ENCODE data around the gene KRT7.

KRT7 gene

DNA sequence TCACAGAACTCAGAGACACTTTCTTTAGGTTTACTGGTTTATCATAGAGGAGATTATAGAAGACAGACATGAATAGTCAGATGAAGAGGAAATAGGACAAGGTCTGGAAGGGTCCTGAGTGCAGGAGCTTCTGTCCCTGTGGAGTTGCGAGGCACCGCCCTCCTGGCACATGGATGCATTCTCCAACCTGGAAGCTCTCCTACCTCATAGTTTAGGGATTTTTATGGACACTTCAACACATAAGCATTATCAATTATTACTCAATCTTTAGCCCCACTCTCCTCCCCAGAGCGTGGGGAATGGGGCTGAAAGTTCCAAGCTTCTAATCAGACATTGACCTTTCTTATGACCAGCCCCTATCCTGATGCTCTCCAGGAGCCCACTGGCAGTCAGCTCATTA is 12.6 kb upstream of the KRT7 start:
- no peak overlapping the region for H3K4me3 ChIP-seq (replicated peaks; ENCODE audit: low read depth, low read length)
- TF ChIP-seq, protein P1, sequence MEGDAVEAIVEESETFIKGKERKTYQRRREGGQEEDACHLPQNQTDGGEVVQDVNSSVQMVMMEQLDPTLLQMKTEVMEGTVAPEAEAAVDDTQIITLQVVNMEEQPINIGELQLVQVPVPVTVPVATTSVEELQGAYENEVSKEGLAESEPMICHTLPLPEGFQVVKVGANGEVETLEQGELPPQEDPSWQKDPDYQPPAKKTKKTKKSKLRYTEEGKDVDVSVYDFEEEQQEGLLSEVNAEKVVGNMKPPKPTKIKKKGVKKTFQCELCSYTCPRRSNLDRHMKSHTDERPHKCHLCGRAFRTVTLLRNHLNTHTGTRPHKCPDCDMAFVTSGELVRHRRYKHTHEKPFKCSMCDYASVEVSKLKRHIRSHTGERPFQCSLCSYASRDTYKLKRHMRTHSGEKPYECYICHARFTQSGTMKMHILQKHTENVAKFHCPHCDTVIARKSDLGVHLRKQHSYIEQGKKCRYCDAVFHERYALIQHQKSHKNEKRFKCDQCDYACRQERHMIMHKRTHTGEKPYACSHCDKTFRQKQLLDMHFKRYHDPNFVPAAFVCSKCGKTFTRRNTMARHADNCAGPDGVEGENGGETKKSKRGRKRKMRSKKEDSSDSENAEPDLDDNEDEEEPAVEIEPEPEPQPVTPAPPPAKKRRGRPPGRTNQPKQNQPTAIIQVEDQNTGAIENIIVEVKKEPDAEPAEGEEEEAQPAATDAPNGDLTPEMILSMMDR (IDR thresholded peaks at IDR 0.05; ENCODE audit: low read length, missing control alignments) = no peak

DNA sequence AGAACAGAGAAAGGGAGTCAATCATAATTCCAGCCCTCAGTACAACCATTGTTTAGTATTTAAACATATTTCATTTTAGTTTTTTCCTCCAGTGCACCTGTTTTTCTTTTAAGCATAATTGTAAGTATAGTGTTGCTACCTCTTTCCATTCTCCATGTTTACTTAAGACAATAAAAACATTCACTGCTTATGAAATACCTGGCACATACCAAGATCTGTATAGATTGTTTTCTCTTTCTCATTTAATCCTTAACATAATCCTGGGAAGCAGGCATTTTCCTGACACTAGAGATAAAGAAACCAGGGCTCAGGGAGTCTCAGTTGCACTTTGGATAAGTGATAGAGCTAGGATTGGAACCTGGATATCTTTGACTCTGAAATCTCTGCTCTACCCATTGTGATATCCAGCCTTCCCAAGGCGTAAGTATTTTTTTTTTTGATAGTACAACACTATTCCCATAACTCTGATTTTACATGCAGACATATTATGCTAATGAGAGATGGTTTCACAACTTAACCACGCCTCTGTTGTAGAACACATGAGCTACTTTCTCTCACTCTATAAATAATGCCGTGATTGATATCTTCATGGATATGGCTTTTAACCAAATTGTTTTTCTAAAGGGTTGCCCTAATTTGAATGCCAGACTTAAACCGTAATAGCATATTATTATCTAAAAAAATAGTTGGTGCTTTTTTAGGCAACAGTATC is 11.8 kb upstream of the KRT7 start:
- DNase-seq (ENCODE audit: low read depth) = no peak
- H3K4me3 ChIP-seq (replicated peaks; ENCODE audit: low read depth, low read length) = no peak overlapping the region
- TF ChIP-seq, protein P1 (IDR thresholded peaks at IDR 0.05; ENCODE audit: low read length, missing control alignments) = no peak

More for the DNA sequence above, 12.6 kb upstream of the KRT7 start:
- DNase-seq (ENCODE audit: low read depth) = no peak

DNA sequence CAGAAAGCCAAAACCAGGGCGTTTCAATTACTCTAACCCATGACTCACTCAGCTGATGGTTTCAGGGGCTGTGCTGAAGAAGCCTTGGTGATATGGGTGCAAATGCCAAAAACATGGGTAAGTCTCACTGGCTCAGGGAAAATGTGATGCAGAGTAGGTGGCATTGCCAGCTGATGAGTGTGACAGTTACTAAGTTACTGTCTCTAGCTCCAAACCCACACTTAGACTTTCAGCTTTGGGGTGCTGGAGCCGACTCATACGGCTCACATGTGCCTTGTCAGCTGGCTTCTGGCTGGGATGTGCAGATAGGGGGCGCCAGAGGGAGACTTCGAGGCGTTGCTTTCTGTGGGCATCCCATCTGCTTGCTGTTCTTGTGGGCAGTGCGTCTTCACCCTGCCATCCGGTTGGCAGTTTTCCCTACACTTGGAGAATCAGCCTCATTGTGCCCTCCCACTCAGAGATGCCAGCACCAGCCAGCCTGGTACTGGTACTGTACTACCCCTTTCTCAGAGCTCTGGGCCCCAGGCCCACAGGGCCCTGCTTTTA is 11.1 kb upstream of the KRT7 start:
- TF ChIP-seq, protein P1 (IDR thresholded peaks at IDR 0.05; ENCODE audit: low read length, missing control alignments) = peak; percentile 50
- DNase-seq (ENCODE audit: low read depth) = no peak
- H3K4me3 ChIP-seq (replicated peaks; ENCODE audit: low read depth, low read length) = no peak overlapping the region

DNA sequence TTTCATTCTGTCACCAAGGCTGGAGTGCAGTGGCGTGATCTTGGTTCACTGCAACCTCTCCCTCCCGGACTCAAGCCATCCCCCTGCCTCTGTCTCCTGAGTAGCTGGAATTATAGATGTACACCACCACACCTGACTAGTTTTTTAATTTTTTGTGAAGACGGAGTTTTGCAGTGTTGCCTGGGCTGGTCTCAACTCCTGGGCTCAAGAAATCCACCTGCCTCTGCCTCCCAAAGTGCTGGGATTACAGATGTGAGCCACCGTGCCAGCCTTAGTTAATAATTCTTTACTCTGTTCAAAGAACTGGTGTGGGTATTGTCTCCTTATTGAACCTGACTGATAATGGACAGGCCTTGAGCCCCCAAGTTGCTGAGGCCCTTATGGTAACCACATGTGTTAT is 10.4 kb upstream of the KRT7 start:
- TF ChIP-seq, protein P1 (IDR thresholded peaks at IDR 0.05; ENCODE audit: low read length, missing control alignments) = no peak
- no peak for DNase-seq (ENCODE audit: low read depth)
- H3K4me3 ChIP-seq (replicated peaks; ENCODE audit: low read depth, low read length) = no peak overlapping the region

DNA sequence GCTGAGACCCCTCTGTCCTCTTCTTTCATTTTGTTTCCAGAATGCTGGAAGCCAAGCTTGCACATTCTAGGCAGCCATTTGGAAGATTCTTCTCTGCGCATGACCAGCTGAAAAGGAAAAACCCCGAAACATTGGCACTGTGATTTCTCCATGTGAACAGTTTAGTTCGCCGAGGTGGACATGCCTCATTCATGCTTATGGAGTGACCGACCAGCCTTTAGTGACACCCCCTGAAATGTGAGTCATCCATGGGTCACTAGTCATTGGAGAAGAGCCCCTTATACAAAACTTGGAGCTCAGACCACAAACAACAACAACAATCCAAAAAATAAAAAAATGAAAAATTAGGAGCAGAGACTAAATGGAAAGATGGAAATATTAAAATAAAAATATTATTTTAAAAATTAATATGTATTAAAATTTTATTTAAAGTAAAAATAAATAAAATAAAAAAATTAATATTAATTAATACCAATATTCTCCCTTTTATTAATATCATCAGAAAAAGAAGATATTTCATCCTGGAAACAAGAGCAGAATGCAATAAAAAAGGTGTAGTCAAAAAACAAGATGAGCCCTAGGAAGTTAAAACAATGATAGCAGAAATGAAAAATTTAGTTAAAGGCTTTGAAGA is 9.5 kb upstream of the KRT7 start:
- TF ChIP-seq, protein P1 (IDR thresholded peaks at IDR 0.05; ENCODE audit: low read length, missing control alignments) = no peak
- no peak for DNase-seq (ENCODE audit: low read depth)
- no peak overlapping the region for H3K4me3 ChIP-seq (replicated peaks; ENCODE audit: low read depth, low read length)

DNA sequence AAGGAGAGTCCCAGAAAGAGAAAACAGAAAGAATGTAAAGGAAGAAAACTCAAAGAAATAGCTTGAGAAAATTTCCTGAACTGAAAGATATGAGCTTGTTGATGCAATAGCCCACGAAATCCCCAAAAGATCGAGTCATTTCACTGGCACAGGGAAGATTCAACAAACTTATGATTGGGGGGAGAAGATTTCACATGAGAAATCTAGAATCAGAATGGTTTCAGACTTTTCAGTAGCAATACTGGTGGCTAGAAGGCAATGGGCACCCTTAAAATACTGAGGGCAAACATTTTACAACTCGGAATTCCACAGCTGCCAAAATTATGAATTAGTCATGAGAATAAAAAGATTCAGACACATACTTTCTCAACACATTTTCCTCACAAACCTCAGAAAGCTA is 8.9 kb upstream of the KRT7 start:
- peak; percentile 69 for DNase-seq (ENCODE audit: low read depth)
- TF ChIP-seq, protein P1 (IDR thresholded peaks at IDR 0.05; ENCODE audit: low read length, missing control alignments) = no peak
- no peak overlapping the region for H3K4me3 ChIP-seq (replicated peaks; ENCODE audit: low read depth, low read length)
